ENCODE measurements around the gene ALG14. TPM values are rescaled to one million over a fixed set of nuclear protein-coding genes. Genes with fewer than 3 reads are reported as not detected.
A peak's percentile ranks its signal among the peaks of the same experiment; 100 is the strongest.
"Not testable (repeated sequence)": the region's sequence is repeated elsewhere in the genome, so short reads cannot be mapped to it uniquely, and the experiment has no call there.

ALG14 gene
- total and polyA plus RNA-seq, 2 of the 4 experiments (the other 2 are of a cell fraction) = 1.7 to 2.0 TPM

GRCh38 chr1:95021805-95022643 is 50.7 kb downstream of the ALG14 start (continued):
- TF ChIP-seq RCOR1 (IDR thresholded peaks at IDR 0.05; ENCODE audit: insufficient replicate concordance, low read length) = no peak

- Histone ChIP-seq H2BK20ac (ENCODE audit: low read depth, low read length) (peak overlapping the region; percentile 28; the same call in 1 of the 2 replicates), H3K9me3 (ENCODE audit: control insufficient read depth, insufficient read depth, low read length) (peaks cover 3% of the 10 kb centered on the region; the same call in 1 of the 2 replicates), H3K9ac (ENCODE audit: low read depth, low read length) (no peak overlapping the region), H3K23ac (ENCODE audit: low read depth, low read length) (peak overlapping the region; percentile 83; the same call in 1 of the 2 replicates), H3K27ac (ENCODE audit: insufficient read depth, low read length) (0 out of 2 replicates have a peak overlapping the region, but pooled peaks have one; percentile 30), H3K4me2 (ENCODE audit: low read depth, low read length) (peak overlapping the region; percentile 94; the same call in 1 of the 2 replicates), H3K18ac (ENCODE audit: low read depth, low read length) (peak overlapping the region; percentile 93; the same call in 1 of the 2 replicates), H4K20me1 (ENCODE audit: insufficient read depth, low read length) (no peaks in the 10 kb centered on the region), H3K79me1 (ENCODE audit: low read depth in 1 of 2, low read length in 2 of 2) (peaks cover 5 to 16% of the 10 kb centered on the region in 2 experiments; a peak in 3 of 4 replicates), H3K36me3 (ENCODE audit: control insufficient read depth, insufficient read depth, low read length) (no peaks in the 10 kb centered on the region), H3K9me1 (ENCODE audit: insufficient read depth, low read length) (peaks cover 5% of the 10 kb centered on the region), H4K91ac (ENCODE audit: insufficient read depth, low read depth, low read length) (peak overlapping the region; percentile 84; the same call in 1 of the 2 replicates), H4K5ac (ENCODE audit: low read depth, low read length) (peak overlapping the region; percentile 70; the same call in 1 of the 2 replicates), H2AFZ (replicated peaks; ENCODE audit: low read length, poor library complexity) (no peak overlapping the region), H3K4ac (ENCODE audit: low read depth, low read length) (peak overlapping the region; percentile 27; the same call in 1 of the 2 replicates), H3K4me1 (ENCODE audit: control insufficient read depth, insufficient read depth, low read length) (peaks cover 15% of the 10 kb centered on the region), H3K4me3 (ENCODE audit: insufficient read depth, low read depth, low read length) (no peak overlapping the region), H2BK15ac (ENCODE audit: low read depth, low read length) (peak overlapping the region; percentile 69; the same call in 2 of the 3 replicates), H3K27me3 (ENCODE audit: control insufficient read depth, insufficient read depth, low read length) (no peaks in the 10 kb centered on the region), H2BK120ac (ENCODE audit: low read depth, low read length) (peak overlapping the region; percentile 75; the same call in 1 of the 2 replicates), H2AK5ac (ENCODE audit: low read depth, low read length) (no peak overlapping the region), H2AK9ac (replicated peaks; ENCODE audit: low read depth, low read length, poor library complexity) (no peak overlapping the region), H4K8ac (ENCODE audit: low read depth in 2 of 2, low read length in 2 of 2) (peak overlapping the region in 1 of 2 experiments; percentile 85; a peak in 2 of 4 replicates), H3K14ac (replicated peaks; ENCODE audit: low read depth, low read length) (no peak overlapping the region; the same call in 1 of the 2 replicates), H3K56ac (ENCODE audit: extremely low read depth, insufficient read depth, low read length) (0 out of 2 replicates have a peak overlapping the region, but pooled peaks have one; percentile 18), H2BK5ac (ENCODE audit: low read depth, low read length, poor library complexity, severe bottlenecking) (peak overlapping the region; percentile 93)
- TF ChIP-seq FOS (IDR thresholded peaks at IDR 0.05; ENCODE audit: low read depth, low read length) (0 out of 2 replicates have a peak, but pooled peaks have one; percentile 2), RAD21 (IDR thresholded peaks at IDR 0.05; ENCODE audit: low read length) (no peak)
- in situ Hi-C loops (cut with MboI; ENCODE audit: low sequenced_read_pairs) = no loop called here
- DNase-seq (no peak), ATAC-seq (ENCODE audit: low read depth) (no peak)
- intact Hi-C loops (cut with micrococcal nuclease) = no loop called here
- WGBS, 2 experiments (ENCODE audit: extremely low coverage in 2 of 2, insufficient read length in 1 of 2) = 17% methylated on average over 1 of the region's 4 CpGs; no CpG with 5 or more reads in 1 of the 2 experiments
- ChIA-PET POLR2A (ENCODE audit: unreplicated experiment) (interaction anchor here (0.9 kb wide), 1 partner anchor 22 kb away, joined by 3 read pairs; no protein-coding TSS in a partner anchor), CTCF (interaction anchor here (1.0 kb wide), 1 partner anchor 11 kb away, joined by 3 read pairs; no protein-coding TSS in a partner anchor)
- dilution Hi-C loops (cut with HindIII; ENCODE audit: low sequenced_read_pairs, unreplicated experiment) = no loop called here
- BruUV-seq (replicated peaks) = no TSS peak
These were observed 51.6 kb downstream of the ALG14 start for GRCh38 chr1:95021119-95021518.

- H3K9me3 ChIP-seq (ENCODE audit: control insufficient read depth, insufficient read depth, low read length); H3K14ac ChIP-seq (replicated peaks; ENCODE audit: low read depth, low read length); in situ Hi-C loops (cut with MboI; ENCODE audit: low sequenced_read_pairs); H4K91ac ChIP-seq (ENCODE audit: insufficient read depth, low read depth, low read length); H2AK9ac ChIP-seq (replicated peaks; ENCODE audit: low read depth, low read length, poor library complexity); H2BK120ac ChIP-seq (ENCODE audit: low read depth, low read length); BruUV-seq (replicated peaks); H3K18ac ChIP-seq (ENCODE audit: low read depth, low read length); DNase-seq; H2AK5ac ChIP-seq (ENCODE audit: low read depth, low read length); H3K9ac ChIP-seq (ENCODE audit: low read depth, low read length); H4K20me1 ChIP-seq (ENCODE audit: insufficient read depth, low read length); H2BK20ac ChIP-seq (ENCODE audit: low read depth, low read length); H3K27me3 ChIP-seq (ENCODE audit: control insufficient read depth, insufficient read depth, low read length); ATAC-seq (ENCODE audit: low read depth); intact Hi-C loops (cut with micrococcal nuclease); H3K23ac ChIP-seq (ENCODE audit: low read depth, low read length); H3K27ac ChIP-seq (ENCODE audit: insufficient read depth, low read length); H2BK5ac ChIP-seq (ENCODE audit: low read depth, low read length, poor library complexity, severe bottlenecking); H2BK15ac ChIP-seq (ENCODE audit: low read depth, low read length); H3K56ac ChIP-seq (ENCODE audit: extremely low read depth, insufficient read depth, low read length); CTCF ChIA-PET; H2AFZ ChIP-seq (replicated peaks; ENCODE audit: low read length, poor library complexity); H4K5ac ChIP-seq (ENCODE audit: low read depth, low read length); dilution Hi-C loops (cut with HindIII; ENCODE audit: low sequenced_read_pairs, unreplicated experiment); H3K4me2 ChIP-seq (ENCODE audit: low read depth, low read length); H3K4ac ChIP-seq (ENCODE audit: low read depth, low read length); H3K36me3 ChIP-seq (ENCODE audit: control insufficient read depth, insufficient read depth, low read length); POLR2A ChIA-PET (ENCODE audit: unreplicated experiment); H3K9me1 ChIP-seq (ENCODE audit: insufficient read depth, low read length); H4K8ac ChIP-seq (ENCODE audit: low read depth in 2 of 2, low read length in 2 of 2); H3K4me3 ChIP-seq (ENCODE audit: insufficient read depth, low read depth, low read length): not testable (repeated sequence)
- no CpG with 5 or more reads among the region's 6 CpGs for WGBS, 2 experiments (ENCODE audit: extremely low coverage in 2 of 2, insufficient read length in 1 of 2)
- Histone ChIP-seq H3K4me1 (ENCODE audit: control insufficient read depth, insufficient read depth, low read length) (peaks cover 15% of the 10 kb centered on the region), H3K79me1 (ENCODE audit: low read depth in 1 of 2, low read length in 2 of 2) (peaks cover 5 to 16% of the 10 kb centered on the region in 2 experiments; a peak in 3 of 4 replicates)
These were observed 53.3 kb downstream of the ALG14 start for GRCh38 chr1:95019466-95019865.
